WTC11 (cell line): Measurements from ENCODE around the gene COQ6. TPM values are rescaled to one million over a fixed set of nuclear protein-coding genes. Genes with fewer than 3 reads are reported as not detected.

Source experiments
- CTCF ChIP-seq: fragments of 200-600 bp; IDR thresholded peaks from 2 replicates; pipeline ENCODE4 v1.8.0; 2022; ENCODE audit warnings: antibody characterized with exemption
- ERG ChIP-seq: fragments of 250-450 bp; sonication (Bioruptor Pico); IDR thresholded peaks from 2 replicates; pipeline ENCODE4 v1.8.0; 2021; ENCODE audit warnings: mild to moderate bottlenecking
- FOXP4 ChIP-seq: sonication (generic); formaldehyde crosslinking; IDR thresholded peaks from 2 replicates; pipeline ENCODE4 v1.8.0; 2022; ENCODE audit warnings: mild to moderate bottlenecking, missing genetic modification reagents
- GTF2I ChIP-seq: fragments of 250-450 bp; sonication (Bioruptor Pico); conservative IDR thresholded peaks from 2 replicates; pipeline ENCODE4 v1.4.0; 2021; ENCODE audit warnings: mild to moderate bottlenecking
- IRF2 ChIP-seq: sonication (generic); formaldehyde crosslinking; IDR thresholded peaks from 2 replicates; pipeline ENCODE4 v1.8.0; 2022; ENCODE audit warnings: low read depth, missing genetic modification reagents, borderline replicate concordance
- JAZF1 ChIP-seq: fragments of 250-450 bp; sonication (Bioruptor Pico); IDR thresholded peaks from 2 replicates; pipeline ENCODE4 v1.9.0; 2021; ENCODE audit warnings: moderate library complexity, mild to moderate bottlenecking, inconsistent platforms
- NFYB ChIP-seq: sonication (generic); formaldehyde crosslinking; conservative IDR thresholded peaks from 2 replicates; pipeline ENCODE4 v1.8.0; 2022; ENCODE audit warnings: low read depth, missing genetic modification reagents
- NR2C2 ChIP-seq: sonication (generic); formaldehyde crosslinking; IDR thresholded peaks from 2 replicates; pipeline ENCODE4 v1.8.0; 2022; ENCODE audit warnings: mild to moderate bottlenecking, missing genetic modification reagents
- STAT6 ChIP-seq: sonication (generic); formaldehyde crosslinking; conservative IDR thresholded peaks from 2 replicates; pipeline ENCODE4 v1.8.1; 2023; ENCODE audit warnings: mild to moderate bottlenecking, low read depth, missing genetic modification reagents, moderate library complexity
- ZNF425 ChIP-seq: fragments of 250-450 bp; sonication (Bioruptor Pico); conservative IDR thresholded peaks from 2 replicates; pipeline ENCODE4 v1.9.0; 2021; ENCODE audit warnings: mild to moderate bottlenecking
- ZNF532 ChIP-seq: fragments of 250-450 bp; sonication (Bioruptor Pico); IDR thresholded peaks from 2 replicates; pipeline ENCODE4 v1.9.0; 2021; ENCODE audit warnings: mild to moderate bottlenecking, borderline replicate concordance
- ZNF671 ChIP-seq: fragments of 250-450 bp; sonication (Bioruptor Pico); IDR thresholded peaks from 2 replicates; pipeline ENCODE4 v1.8.0; 2021; ENCODE audit warnings: mild to moderate bottlenecking
- total RNA-seq: library from RNA; stranded (reverse); gene quantifications from 3 replicates; pipeline ENCODE4 v1.2.3, GENCODE V29; 2021

Gene COQ6
- total RNA-seq, 1 experiment from 2014 or later: 10.4 TPM

- TF ChIP-seq FOXP4 (CRISPR knock-in tag) (no peak), NFYB (CRISPR knock-in tag) (no peak), CTCF (no peak), GTF2I (no peak), STAT6 (CRISPR knock-in tag) (no peak), ZNF532 (no peak), JAZF1 (no peak), ERG (CRISPR knock-in tag) (no peak), NR2C2 (no peak), IRF2 (CRISPR knock-in tag) (no peak), ZNF671 (CRISPR knock-in tag) (no peak), ZNF425 (no peak)
These were observed 5.5 kb upstream of the COQ6 start (continued) for GRCh38 chr14:73944432-73945158.
